Stimulated activated CD8-positive, alpha-beta memory T cell treated with anti-CD3 and anti-CD28 coated beads, Interleukin-12 subunit alpha, Interleukin-12 subunit beta, amount 100 ng/mL, for 1 hour (primary cell): ENCODE results near the gene CCR6.

ENCODE experiments used
- DNase-seq: peaks from one replicate; pipeline ENCODE4 v3.0.0-alpha.2; 2020; ENCODE audit warnings: low read depth

The CCR6 gene

DNA sequence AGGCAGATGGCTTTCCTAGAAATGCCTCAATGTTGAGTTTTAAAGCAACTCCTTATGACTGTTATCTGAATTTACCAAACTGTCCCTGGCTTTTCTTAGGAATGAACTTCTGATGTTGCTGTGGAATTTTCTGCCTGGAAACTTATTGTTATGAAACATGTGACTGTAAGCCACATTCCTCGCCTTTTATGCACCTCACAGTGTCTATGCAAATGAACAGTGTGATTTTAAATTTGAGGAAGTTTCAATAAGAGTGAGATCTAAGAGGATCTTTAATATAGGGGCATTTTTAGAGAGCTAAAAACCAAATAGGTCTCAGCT is 2.4 kb upstream of the CCR6 start:
- DNase-seq, result no peak

DNA sequence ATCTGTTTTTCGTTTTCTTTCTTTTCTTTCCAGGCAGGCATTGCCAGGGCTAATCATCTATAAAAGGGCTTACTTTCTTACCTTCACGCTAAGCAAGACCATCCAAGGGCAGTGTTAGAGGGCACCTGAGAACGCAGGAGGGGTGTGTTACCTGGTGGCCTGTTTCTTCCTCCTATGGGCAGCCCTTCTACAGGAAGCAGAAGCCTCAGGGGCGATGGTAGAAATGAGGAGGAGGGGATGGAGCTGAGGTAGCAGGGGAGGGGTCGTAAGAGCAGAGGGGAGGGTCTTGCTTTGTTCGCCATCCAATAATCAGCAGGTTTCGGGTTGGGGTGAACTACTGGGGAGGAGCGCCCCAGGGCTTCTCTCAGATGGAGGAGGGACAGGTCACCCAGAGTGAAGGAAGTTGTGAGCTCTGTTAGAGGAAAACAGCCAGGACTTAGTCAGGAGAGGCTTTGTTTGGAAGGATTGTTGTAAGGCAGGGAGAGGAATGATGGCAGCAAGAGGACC is 1.5 kb upstream of the CCR6 start:
- DNase-seq, result no peak

DNA sequence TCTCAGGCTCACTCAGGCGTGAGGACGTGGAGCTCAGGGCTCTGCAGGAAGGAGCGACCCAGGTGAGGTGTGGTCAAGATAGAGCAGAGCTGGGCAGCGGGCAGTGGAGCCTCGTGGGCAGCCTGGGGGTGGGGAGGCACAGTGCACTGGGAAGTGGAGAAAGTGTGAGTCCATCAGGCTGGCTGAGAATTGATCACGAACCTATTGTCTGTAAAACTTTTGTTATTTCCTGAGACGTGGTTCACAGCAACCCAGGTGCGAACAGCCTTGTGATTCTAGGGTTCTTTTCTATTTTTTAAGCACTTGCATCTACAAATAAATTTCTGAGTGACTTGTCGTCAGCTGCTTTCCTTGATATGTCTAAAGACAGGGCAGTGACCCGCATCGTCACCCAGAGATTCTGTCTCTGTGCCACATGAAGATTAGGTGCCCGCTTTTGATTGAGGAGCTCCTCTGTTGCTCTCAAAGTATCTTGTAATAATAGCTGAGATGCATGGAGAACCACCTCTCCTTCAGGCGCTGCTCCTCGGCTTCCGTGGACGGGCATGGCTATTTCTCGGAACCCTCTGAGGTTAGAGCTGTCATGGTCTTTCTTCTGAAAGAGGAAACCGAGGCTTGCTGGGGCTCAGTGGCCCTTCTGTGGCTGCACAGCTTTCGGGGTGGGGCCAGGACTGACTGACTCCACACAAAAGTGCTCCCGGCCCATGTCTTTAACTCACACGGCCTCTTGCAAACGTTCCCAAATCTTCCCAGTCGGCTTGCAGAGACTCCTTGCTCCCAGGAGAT is 662 bp upstream of the CCR6 start:
- no peak for DNase-seq

DNA sequence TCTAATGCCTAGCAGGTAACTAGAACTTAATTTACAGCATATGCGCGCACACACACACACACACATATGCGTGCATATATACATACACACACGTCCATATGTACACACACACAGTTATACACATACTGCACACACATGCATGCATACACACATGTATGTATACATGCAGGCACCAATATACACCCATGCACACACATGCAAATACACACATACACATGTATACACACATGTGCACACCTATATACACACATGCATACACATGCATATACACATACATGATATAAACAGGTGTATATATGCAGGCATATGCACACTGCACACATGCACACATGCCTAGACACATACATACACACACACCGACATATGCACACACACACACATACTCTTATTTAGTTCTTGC is 1.9 kb downstream of the CCR6 start:
- DNase-seq, result no peak

DNA sequence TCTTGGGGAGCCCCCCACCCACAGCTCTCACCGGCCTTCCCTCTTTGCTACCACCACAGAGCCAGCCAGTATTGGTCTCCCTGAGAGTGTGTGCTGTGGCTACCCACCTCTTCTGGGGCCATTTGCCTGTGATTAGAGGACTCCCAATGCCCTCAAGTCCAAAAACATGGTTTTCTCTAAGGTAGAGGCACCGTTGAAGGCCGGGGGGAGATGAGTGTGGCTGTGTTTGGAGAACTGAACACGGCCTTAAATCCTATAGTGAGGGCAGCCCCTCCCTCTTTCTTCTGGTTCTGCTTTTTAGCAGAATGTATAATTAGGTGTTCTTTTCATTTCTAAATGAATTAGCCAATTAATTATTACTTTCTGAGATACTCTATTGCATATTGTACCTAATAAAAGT is 2.5 kb downstream of the CCR6 start:
- DNase-seq, result no peak

DNA sequence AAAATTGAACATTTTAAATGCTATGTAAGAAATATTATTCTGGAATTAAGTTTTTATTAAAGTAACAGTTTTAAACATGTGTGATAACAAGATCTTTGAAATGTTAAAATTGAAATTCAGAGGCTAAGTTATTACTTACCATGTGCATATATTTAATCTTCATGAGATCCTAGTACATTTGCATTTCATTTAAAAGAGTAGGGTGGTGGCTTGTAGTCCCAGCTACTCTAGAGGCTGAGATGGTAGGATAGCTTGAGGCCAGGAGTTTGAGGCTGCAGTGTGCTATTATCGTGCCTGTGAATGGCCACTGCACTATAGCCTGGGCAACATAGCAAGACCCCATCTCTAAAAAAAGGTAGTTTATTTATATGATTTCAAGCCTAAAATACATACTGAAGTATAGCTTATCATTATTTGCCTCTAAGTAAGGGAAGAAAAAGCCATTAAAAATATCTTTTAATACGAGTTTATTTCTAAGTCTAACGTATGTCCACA is 3.0 kb downstream of the CCR6 start:
- no peak for DNase-seq

DNA sequence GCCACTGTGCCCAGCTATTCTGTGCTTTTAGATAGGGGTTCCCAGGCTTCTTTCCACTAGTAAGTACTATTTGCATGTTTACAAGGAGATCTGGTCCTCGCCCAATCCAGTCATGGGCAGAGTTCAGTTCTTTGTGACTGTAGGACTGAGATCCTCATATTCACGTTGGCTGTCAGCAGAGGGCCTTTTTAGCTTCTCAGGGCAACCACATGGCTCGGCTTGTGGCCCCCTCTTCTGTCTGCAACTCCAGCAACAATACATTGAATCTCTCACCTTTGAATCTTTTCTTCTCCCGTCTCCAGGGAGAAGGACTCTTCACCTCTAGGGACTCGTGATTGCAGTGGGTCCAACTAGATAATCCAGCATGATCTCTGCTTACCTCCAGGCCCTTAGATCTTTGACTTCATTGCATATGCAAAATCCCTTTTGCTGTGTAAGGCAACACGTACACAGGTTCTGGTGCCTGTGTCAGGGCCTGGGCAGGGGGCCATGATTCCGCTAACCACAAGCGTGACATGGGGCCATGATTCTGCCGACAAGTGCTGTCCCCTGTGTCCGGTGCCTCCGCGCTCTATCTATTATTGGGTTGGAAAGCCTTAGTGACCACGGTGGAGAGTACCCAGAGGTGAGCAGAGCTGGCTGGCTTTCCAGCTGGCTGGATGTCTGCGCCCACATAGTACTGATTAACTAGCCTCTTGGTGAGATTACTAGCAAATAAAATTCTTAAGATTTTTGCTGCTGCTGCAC is 5.1 kb downstream of the CCR6 start:
- no peak for DNase-seq

DNA sequence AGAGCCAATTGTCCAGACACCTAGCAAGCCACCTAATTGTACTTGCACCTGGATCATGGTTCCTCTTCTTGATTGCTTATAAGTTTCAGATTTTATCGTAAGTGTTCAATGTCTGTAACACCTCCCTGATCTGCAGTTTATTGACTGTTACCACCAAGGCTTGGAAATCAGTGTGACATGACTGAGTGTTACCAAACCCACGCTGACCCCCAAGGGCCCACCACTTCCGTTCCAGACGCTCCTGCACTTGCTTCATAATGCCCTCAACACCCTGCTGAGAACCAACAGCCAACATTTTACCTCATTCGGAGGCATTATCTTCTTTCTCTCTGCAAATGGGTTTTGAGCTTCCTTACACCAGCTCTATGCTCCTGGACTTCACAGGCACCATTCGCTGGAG is 6.3 kb downstream of the CCR6 start:
- no peak for DNase-seq

DNA sequence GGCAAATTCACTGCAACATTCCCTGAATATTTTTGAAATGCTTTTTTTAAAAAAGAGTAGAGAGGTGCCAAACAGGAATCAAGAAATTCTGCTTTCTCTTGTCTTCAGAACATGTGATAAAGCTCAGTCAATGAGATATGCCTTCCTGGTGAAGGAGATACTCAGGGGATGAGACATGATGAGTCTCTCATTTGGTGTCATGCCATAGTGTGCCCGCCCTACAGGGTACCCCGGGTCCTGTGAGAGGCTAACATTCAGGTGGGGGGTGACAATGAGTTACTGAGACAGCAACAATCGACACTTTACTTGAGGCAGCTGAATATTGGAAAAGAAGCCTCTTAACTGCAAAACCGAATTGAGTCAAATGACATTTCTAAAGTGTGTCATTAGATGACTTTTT is 6.7 kb downstream of the CCR6 start:
- DNase-seq, result no peak

DNA sequence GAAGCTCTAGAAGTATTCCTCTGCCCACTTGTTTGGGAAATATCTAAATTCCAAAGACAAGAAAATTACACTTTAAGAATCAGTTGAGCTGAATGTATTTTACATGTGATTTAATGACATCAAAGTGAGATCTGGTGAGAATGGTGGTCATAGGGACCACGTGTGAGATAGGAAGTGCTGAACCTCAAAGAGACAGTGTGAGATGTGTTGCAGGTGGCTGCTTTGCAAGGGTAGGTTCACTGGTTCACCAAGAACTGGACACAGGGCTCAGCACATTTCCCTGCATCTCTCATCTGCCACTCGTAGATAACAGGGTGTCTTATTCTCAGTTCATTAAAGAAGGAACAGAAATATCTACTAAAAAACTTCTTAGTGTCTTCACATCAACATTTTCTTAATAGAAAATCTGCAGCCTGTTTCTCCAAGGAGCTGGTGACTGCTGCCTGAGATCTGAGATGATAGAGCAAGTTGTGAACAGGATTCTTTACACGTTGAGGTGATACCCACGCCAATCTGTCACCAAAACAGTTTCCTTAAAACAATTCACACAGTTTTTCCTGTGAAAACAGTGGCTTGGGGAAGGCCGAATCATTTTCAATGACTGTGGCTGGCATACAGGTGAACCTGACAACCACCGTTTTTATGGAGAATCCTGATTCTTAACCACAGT is 7.2 kb downstream of the CCR6 start:
- DNase-seq, result no peak

DNA sequence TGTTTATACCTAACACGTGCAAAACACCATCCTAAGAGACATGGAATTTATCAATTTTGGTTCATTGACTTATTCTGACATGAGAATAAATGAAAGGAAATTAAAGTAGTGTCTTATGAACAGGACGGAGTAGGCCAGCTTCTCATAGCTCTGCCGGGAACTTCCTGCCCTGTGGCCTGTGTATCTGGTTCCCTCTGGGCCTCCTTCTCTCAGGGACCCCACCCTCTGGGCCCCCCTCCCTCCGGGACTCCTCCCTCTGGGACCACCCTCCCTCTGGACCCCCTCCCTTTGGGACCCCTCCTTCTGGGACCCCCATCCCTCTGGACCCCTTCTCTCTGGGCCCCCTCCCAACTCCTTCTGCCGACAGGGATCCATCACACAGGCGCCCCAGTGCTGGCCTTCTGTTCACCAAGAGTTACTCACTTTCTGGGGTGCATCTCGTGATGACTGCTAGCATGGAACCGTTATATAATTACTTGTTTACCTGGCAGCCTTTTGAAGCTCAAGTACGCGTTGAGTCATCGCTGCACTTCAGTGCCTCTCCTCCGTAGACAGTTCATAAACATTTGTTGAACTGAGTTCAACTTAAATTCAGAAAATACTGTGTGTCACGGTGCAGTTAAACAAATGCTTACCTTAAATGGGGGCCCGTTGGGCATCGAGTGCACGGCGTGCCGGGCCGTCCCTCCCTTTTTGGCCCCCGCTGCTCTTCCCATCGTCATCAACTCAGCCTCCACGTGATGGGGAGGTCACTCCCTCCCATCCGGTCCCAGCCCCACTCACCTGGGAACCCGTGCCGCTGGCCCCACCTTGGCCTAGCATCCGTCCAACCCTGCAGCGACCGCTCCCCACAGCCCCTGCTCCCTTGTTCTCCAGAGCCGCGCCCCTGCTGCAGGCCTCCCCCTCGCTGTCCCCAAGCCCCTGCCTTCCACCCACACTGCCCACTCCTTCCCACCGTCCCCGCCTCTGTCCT is 8.1 kb downstream of the CCR6 start:
- DNase-seq, result no peak

DNA sequence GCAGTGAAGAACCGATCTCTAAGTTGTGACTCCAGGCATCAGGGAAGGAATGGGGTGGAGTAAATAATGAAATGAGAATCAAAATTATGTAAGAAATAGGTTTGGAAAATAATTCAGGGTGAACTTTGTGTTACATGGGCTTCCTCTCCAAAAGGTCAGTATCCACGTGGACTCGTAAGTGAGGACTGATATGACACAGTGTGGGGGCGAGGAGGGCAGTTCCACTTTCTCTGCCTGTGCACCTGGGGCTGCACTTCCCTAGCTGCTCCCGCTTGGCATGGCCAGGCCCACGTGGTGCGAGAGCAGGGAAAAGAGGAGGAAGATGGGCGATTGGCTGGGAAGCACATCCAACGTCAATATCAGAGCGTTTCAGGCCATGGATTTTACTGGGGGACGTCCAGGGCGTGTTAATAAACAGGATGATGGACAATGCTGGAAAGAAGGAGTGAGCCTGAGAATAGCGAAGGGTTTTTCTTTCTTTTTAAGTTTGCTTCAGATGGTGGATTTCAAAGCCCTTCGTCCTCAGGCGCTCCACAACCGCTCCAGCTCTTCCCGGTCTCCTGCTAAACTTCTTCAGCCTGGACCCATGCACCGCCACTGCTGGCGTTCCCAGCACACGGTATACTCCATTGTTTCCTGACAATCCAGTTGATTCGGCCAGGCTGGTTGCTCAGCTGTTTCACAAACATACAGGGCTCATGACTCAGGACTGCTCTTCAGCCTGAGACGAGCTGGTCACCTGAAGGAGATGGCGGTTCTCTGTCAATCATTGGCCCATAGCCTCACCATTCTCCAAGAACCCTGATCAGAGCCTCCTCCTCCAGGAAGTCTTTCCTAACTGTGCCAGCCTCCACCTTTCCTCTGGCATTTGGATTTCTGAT is 11.8 kb downstream of the CCR6 start:
- DNase-seq, result no peak

DNA sequence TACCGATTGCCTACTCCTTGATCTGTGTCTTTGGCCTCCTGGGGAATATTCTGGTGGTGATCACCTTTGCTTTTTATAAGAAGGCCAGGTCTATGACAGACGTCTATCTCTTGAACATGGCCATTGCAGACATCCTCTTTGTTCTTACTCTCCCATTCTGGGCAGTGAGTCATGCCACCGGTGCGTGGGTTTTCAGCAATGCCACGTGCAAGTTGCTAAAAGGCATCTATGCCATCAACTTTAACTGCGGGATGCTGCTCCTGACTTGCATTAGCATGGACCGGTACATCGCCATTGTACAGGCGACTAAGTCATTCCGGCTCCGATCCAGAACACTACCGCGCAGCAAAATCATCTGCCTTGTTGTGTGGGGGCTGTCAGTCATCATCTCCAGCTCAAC is 13.5 kb downstream of the CCR6 start:
- DNase-seq, result no peak

DNA sequence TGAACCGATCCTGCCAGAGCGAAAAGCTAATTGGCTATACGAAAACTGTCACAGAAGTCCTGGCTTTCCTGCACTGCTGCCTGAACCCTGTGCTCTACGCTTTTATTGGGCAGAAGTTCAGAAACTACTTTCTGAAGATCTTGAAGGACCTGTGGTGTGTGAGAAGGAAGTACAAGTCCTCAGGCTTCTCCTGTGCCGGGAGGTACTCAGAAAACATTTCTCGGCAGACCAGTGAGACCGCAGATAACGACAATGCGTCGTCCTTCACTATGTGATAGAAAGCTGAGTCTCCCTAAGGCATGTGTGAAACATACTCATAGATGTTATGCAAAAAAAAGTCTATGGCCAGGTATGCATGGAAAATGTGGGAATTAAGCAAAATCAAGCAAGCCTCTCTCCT is 14.2 kb downstream of the CCR6 start:
- no peak for DNase-seq

DNA sequence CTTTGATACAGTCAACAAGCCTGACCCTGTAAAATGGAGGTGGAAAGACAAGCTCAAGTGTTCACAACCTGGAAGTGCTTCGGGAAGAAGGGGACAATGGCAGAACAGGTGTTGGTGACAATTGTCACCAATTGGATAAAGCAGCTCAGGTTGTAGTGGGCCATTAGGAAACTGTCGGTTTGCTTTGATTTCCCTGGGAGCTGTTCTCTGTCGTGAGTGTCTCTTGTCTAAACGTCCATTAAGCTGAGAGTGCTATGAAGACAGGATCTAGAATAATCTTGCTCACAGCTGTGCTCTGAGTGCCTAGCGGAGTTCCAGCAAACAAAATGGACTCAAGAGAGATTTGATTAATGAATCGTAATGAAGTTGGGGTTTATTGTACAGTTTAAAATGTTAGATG is 15.0 kb downstream of the CCR6 start:
- DNase-seq, result no peak

DNA sequence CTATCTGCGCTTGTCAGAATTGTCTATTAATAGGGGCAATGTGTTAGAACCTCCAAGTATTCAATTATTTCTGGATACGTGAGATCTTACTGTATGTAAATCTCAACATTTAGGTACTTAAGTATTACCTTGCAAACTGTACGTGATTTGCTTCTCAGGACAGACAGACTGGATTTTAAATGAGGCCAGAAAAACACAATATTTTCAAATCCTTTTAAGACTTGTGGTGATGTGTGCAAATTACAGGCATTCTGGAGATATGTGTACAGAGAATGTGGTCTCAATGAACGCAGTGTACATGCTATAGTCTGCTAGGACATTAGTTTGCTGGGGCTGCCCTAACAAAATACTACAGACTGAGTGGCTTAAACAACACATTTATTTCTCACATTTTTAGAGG is 16.9 kb downstream of the CCR6 start:
- DNase-seq, result no peak

DNA sequence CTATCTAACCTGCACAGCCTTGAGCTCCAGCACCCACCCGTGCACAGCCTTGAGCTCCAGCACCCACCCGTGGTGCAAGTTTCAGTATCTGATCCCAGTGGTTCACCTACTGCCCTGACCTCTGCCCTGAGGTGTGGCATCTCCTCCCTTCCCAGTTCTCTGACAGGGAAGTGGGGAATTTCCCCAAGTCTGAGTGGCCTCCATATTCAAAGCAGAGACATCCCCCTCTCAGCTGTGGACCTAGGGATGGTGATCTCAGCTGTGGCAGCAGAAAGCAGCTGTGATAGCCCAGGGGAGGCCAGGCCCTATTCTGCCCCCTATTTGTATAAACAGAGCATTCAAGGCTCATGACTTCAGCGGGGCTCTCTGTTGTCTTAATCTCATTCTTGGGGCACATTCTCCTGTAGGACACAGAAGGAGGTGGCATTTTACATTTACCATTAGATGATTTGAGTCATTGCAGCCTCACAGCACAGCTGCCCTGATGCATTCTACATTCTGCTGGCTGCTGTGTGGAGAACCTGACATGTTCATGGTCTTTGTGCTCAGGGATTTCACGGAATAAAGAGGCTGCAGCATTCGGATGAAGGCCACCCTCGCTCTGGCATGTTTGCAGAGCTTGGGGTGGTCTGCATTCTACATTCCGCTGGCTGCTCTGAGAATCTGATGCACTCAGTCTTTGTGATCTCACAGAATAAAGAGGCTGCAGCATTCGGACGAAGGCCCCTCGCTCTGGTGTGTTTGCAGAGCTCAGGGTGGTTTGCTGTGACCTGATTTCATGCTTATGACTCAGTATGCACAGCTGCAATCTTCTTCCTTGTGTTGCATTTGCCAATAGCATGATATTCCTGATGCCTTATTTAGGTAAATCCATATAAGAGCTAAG is 17.9 kb downstream of the CCR6 start:
- DNase-seq, result no peak

DNA sequence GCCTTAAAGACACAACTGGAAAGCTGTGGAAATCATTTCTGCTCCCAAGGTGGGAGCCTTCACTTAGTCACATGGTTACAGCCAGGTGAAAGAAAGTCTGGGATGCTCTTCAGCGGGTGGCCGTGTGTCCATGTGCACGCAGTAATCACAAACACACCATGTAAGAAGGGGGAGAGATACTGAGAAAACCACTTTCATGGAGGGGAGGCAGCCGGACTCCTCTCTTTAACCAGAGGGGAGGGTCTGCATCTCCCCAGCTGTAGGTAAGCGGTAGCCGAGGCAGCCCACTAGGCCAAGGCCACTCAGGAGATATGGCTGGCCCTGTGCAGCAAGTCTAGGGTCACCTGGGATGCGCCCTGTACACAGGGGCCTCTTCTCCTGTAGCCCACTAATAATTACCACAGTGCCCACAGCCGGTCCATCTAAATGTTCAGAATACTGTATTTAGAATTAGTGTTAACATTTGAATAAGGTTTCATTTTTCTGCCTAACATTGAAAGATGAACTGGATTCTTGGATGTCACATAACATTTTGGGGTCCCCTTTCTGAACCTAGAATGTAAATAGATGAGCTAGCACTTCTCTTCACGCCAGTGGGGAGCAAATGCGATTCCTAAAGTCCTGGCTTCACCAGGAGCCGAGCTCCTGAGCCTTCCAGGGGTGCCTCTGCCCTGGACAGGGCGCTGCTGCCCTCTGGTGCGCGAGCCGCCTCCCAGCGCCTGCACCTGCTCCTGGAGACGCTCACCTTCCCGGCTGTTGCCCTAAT is 19.0 kb downstream of the CCR6 start:
- DNase-seq, result no peak

DNA sequence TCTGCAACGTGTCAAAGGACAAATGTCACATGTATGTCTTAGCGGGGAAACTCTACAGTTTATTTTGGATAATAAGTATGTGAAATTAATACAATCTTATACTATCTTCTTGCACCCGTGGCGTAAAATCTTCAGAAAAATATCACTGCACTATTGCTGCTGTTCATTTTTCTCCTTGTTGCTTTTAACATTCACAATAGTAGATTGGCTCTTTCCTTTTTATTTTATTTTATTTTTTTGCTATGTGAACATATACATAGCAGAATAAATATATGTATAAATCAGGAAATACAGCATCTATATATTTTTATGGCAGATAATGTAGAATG is 19.5 kb downstream of the CCR6 start:
- no peak for DNase-seq
